SIG-M5 (cell line): ENCODE measurements around the gene CDH13.

ENCODE experiments used
- DNase-seq: peaks from one replicate; lab custom pipeline; 2025; lab: John Stamatoyannopoulos, UW

The CDH13 gene

DNA sequence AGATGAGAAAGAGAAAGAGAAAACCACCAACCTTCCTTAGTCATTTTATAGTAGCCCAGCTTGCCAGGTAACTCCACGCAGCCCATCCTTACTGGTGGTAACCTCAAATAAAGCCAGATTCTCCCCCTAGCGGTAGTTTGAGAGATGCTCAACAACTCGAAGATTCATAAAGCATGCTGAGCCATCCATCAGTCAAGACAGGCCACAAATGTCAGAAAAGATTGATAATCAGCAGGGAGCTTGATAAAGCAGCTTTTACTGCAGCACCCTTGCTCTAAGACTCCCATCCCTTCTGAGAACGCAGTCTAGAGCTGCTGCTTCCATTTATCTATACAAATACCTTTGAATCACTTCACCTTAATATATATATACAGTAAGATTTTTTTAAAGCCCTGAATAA, 729.5 kb downstream of the CDH13 start:
- DNase-seq, result no peak

DNA sequence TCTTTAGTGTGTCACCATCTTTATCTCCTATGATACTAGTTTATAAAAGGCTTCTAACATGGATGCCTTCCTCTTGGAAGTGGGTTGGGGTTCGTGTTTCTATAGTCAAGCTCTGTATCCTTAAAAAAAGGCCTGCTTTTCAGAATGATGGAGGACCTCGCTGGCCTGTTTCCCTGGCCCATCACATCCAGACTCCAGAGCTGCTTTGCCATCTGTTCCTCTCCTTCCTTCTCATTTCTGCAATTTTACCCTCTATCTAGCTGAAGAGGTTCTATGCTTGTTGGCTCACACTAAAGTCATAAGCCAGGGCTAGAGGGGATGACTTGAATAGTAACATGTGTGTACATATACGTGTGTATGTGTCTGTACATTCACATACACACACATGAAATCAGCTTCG, 730.2 kb downstream of the CDH13 start:
- no peak for DNase-seq

DNA sequence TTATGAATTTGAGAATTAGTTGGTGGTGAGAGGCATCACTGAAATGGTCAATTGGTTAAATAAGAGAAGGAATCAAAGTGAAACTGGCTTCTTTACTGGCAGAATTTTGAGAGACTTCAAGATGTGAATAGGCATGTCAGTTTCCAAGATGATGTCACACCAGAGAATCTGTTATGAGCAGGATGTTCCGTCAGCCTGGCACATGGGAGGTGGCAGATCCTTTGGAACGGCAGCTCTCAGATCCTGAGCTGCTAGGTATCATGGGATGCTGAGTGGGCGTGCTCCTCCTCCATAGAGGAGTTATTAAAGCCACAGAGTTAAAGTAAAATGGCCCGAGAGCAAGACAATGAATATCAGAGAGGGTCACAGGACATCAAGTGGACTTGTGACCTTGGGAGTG, 736.8 kb downstream of the CDH13 start:
- DNase-seq, result no peak

DNA sequence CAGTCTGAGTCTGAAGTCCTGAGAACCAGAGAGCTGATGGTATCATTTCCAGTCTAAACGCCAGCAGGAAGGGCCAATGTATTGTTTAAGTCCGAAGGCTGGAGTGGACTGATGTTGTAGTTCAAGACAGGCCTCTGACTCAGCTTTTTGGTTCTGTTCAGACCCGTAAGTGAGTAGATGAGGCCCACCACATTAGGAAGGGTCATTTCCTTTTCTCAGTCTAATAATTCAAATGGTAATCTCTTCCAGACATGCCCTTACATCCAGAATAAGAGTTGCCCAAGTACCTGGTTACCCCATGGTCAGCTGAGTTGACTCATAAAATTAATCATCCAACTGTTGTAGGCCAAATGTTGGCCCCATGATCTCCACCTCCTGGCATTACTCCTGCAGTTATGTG, 738.4 kb downstream of the CDH13 start:
- DNase-seq, result no peak

DNA sequence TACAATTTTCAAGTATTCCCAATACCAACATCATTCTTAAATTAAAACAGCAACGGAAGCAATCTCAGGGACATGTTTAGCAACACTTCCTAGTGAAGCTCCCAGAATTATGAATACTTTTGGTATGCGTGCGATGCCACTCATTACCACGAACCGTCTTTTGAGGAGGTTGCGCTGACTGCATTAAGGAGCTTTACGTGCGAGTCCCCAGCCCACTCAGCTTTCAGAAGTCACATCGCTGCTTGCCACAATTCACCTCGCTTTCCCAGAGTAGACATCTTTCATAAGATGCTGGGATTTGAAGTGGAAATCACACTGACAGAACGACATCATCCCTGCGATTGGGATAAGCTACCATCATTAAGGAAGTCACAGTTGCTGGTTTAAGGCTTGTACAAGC, 739.5 kb downstream of the CDH13 start:
- no peak for DNase-seq

DNA sequence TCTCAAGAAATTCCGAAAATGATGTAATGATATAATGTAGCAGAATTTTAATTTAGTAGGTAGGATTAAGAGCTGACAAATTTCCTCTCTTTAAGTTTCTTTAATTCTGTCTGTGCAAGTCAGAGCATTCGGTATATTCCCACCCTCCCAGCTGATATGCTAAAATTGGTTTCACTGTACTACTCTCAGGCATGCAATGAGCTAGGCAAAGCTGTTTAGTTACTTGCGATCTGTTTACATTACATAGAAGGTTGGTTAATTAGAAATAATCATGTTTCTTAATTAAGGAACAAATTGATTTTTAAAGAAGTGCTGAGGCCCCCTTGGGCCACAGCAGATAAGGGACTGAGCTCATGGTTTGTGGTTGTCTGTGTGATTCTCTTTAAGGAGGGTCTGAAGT, 748.2 kb downstream of the CDH13 start:
- DNase-seq, result no peak

DNA sequence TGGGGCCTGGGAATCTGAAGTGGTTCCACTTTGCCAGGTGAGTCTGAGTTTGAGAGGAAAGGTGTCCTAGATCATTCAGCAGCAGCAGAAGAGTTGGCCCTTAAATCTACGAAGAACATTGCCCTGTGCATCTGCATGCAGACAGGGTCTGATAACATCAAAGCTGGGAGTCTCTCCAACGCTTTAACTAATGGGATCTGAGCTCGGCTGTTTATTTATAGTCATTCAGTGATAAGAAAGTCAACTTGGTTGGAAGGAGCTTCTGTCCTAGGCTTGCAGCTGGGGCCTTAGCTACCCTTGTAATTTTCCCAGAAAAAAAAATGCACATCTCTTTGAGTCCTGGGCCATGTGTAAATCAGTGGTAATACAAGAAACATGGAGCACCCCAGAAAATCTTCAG, 763.0 kb downstream of the CDH13 start:
- no peak for DNase-seq

DNA sequence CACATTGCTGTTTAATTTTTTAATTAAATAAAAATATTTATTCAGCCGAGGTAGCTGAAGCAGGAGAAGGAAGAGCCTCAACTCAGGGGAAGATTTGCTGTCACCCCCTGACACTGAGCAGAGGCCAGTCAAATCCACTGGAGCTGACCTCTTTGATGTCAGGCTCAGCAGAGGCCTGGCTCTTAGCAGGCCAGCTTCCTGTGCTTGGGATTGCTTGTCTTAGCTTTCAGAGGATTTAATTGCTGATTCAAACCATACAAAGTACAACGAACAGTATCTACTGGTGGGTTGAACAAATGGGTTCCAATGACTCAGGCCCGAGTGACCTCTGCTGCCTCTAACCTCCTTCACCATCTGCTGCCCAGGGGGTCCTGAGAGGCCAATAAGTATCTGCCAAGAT, 764.0 kb downstream of the CDH13 start:
- no peak for DNase-seq

DNA sequence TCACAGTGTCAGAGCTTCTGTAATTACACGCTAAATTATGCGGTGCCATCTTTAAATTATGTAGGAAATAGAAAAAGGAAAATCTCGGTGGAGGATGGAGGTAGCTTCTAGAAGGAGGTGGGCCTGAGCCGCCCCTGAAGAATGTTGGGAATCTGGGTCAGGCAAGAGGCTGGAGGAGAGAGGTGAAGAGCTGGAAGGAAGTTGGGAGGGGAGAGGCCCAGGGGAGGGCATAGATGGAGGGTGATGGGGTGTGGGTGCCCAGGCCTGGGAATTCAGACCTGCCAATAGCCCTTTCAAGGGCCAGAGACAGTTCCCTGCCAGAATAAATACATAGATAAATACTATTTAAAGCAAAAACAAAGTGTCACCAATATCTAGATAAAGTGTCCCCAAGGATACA, 766.0 kb downstream of the CDH13 start:
- DNase-seq, result no peak

DNA sequence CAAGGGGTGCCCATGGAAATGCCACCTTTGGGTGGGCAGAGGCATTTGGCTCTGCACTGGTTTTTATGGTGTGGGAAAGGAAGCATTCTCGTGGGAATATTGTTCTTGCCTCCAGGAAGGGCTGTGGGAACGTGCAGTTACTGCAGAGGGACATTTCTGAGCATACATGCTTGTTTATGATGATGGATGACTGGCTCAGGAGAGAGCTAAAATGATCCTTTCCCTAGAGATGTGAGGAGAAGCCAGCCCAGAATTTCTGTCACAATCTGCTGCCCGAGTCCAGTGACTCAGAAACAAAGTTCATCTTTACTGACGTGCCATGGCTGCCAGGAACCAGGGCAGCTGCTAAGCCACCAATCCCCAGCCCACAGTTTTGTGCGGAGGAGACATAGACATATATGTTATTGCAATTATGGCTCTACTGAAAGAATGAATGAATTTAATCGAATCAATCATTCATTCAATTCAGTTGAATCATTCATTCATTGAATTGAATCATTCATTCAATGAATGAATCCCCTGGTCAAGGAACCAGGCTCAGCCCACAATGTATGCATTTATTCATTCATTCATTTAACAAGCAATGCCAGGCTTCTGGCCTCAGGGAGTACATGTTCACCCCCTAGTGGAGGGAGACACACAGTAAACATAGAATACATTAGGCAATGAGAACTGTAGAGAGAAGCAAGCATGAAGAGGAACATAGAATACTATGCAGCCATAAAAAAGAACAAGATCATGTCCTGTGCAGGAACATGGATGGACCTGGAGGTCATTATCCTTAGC, 766.6 kb downstream of the CDH13 start:
- no peak for DNase-seq

DNA sequence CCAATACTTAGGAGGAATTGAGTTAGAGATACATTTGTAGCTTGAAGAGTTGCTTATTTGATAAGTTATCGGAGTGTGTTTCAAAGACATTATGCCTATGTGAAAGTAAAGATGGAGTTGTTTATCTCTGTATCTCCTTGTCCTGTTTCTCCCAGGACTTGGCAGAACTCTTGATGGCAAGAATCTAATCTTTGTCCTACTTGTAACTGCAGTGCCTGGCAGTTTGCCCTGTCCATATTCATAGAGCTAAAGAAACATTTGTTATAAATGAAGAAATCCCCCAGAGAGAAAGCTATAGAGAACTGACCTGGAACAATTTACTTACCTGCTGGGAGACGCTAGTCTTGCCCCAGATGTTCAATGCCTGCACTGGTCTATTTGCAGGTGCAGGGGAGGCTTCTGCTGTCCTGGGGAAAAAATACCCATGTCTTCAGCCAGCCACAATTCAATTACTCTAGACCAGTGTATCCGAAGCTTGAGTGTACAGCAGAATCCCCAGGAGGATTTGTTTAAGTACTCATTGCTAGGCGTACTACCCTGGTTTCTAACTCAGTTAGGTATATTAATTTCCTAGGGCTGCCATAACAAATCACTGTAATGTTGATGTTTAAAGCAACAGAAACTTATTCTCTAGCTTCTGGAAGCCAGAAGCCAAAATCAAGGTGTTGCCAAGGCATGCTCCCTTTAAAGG, 771.0 kb downstream of the CDH13 start:
- DNase-seq, result no peak

DNA sequence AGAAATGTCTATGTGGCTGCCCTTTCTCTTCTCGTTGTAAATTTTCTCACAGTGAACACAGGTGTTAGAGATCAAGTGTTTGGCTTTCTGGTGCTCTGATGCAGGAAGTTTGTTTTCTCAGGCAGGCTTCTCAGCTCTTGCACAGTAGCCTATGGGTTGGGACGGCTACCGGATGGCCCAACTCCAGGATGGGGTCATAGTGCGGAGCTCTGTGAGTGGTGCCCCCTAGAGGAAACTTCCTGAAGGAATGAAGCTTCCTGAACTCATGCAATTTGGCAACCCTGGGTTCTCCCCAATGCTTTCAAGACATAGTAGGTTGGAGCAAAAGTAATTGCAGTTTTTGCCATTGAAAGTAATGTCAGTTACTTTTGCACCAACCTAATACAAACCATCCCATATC, 773.5 kb downstream of the CDH13 start:
- DNase-seq, result no peak

DNA sequence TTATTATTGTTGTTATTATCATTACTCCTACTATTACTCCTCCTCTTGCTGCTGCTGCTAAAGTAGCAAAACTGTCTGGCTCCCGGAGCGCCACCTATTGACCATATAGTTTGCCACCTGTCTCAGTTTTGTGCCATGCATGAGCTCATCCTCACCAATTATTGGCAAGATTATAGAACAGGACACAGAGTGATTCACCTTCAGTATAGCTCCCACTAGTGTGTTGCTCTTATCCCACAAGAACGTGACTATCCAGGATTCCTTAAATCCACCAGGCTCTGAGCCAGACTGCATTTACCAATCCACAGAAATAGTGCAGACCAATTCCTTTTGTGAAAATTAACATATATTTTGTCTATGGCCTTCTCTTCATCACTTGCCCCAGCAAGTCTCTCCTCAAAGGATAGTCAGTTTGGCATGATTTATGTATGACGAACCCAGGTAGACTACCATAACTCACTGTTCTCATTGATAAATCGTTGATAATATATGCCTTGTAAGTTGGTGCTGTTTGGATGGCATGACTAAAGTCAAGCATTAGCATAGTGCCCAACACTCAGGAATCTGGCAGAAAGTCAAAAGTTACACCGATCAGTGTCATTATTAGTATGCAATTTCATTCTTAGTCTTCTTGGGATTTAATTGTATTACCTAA, 775.5 kb downstream of the CDH13 start:
- no peak for DNase-seq

DNA sequence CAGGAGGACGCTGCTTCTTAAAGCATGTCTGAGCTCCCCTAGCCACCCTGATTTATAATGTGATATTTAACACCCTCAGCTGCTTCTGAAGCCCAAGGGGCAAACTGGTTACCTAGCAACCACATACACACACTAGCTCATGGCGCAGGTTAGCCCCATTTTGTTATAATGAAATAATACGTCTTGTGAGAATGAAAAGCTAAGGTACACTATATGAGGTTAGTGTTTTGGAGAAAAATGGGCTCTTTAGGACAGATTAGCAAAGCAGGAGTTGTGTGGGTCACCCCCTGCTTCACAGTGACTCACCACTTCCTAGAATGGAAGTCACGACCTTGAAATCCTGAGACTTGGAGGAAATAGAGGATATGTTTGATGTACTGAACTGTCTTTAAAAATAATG, 776.2 kb downstream of the CDH13 start:
- no peak for DNase-seq

DNA sequence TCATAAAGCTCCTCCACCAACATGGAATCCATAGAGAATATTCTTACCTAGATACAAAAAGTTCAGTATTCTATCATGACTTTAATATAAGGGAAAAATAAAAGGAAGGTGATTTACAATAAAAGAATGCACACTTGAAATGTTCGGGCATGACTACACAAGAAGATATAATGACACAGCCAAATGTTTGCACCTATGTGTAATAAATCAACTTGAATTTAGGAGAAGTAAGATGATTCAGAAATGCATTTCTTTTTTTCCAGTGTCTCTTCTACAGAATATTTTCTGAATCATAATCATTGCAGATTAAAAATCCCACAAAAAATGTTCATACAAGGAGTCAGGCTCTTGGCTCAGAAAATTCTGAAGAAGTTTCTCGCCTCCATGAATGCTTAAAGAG, 777.0 kb downstream of the CDH13 start:
- no peak for DNase-seq

DNA sequence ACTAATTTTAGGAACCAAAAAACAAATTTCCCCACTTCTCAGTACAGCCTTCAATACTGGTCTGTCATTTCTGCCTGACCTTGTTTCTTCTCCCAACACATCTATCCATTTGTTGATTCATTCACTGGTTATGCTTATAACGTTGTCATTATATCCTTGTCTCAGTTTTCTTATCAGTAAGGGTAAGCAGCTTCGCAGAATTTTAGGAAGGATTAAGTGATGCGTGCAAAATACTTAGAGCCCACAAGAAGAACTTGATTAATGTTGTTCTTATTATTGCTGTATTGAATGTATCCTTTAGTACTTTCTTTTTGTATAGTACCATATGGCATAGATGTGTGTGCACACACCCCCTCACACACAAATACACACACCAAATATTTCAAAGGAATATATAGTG, 777.5 kb downstream of the CDH13 start:
- no peak for DNase-seq

DNA sequence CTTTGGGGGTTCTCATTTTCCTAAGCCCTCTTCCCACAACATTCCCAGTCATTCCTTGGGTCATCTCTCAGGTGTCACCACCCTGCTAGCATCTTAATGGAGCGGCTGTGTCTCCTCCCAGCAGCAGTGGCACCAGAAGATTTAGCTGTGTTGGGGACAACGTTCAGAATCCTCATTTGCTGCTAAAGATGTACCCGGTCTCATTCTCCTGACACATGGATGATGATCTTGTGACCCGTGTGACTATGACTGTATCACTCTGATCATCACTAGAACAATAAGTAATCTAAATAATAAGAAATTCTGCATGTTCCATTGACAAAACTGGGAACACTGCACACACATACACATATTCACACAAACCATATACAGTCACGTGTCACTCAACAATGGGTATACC, 781.2 kb downstream of the CDH13 start:
- no peak for DNase-seq

DNA sequence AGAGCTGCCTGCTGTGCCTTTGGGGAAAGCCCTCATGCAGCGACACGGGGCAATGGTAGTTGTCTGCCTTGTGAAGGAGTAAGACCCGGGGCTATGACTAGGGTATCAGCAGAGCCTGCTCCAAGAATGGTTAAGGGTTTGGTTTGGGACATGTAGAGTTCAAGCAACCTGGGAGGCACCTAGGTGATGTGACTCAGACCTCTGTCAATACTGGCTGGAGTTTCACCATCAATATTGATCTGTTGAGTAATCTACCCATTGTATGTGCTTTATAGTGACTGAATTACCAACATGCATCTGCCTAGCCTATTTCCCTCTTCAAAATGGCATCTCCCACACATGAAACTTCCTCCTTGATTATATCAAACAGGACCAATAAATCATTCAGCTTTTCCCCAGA, 782.6 kb downstream of the CDH13 start:
- DNase-seq, result no peak

DNA sequence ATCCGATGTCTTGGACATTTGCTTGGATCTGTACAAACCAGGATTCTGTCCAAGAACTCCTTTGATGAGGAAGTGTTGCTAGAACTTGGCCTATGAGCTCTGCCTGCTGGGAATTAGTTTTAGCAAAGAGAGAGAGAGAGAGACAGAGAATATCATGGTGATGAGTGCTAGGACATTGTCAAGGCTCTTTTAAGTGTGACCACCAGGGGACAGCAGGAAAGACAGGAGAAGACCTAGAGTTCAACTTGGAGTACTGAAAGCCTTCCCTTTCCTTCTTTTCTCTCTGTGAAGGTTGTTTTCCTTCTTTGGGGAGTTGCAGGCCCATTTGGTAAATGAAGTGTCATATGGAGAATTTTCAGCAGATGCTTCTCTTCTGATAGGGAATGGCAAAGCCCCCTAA, 791.8 kb downstream of the CDH13 start:
- DNase-seq, result no peak

DNA sequence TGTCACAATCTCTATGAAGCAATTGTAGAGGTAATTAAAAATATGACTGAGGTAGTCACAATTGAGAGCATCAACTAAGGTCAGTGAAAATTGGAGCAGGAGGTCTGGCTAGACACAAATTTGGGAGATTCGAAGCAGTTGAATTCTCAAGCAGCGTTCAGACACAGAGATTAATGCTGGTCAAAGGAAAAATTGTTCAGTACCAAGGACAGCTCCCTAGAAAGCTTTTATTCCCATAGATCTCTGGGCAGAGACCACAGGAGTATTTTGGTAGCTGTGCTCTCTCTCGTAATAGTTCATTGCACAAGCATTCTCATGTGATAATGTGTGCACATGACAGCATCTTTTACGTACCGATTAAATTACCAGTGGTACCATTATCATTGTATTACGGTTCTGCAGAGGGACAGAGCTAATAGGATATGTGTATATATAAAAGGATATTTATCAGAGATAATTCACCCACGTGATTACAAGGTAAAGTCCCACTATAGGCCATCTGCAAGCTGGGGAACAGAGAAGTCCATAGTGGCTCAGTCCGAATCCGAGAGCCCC, 793.5 kb downstream of the CDH13 start:
- DNase-seq, result no peak

DNA sequence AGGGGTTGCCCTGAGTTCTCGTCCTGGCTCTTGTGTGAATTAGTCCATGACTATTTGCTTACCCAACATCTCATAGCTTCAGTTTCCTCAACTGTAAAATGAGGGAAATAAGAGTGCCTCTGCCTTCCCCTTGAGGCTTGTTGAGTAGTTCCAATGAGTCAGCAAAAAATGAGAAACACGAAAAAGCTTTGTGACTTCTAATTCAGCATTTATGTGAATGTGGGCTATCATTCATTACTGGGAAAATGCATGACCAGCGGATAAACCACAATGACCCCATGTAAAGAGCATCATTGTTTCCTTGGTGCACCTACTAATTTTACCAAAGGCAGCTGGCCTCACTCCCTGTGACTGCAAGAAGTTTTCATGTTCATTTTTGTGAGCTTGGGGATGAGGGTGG, 806.4 kb downstream of the CDH13 start:
- no peak for DNase-seq

DNA sequence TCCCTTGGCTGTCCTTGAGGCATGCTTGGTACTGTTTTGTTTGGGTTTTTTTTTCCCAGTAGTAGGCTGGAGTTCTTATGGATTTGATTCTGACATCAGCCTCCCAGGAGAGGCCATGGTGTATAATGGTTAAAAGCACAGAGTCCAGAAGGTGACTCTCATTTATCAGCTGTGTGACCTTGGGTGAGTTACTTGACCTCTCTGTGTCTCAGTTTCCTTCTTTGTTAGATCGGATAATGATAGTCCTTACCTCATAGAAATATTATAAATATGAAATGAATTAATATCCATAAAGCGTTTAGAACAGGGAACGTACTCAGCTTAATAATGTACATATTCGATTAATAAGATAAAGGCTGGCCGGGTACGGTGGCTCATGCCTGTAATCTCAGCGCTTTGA, 810.3 kb downstream of the CDH13 start:
- no peak for DNase-seq

DNA sequence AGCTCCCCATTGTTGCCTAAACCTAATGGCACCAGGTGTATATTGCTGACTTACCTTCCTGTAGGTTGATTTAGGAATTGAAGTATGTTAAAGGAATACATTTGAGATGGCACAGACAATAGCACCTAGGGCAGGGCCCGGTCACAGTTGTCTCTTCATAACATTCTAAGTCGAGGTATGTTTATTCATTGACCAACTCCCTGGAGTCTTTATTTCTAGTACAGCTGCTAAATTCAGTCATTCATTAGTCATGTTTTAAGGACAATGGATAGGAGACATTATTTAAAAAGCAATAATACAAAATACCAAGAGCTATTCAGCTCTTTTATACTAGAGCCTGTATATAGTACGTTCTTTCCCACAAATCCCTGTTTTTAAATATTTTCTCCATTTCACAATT, 811.6 kb downstream of the CDH13 start:
- DNase-seq, result no peak
